ENCODE measurements around the gene TACSTD2.

DNA sequence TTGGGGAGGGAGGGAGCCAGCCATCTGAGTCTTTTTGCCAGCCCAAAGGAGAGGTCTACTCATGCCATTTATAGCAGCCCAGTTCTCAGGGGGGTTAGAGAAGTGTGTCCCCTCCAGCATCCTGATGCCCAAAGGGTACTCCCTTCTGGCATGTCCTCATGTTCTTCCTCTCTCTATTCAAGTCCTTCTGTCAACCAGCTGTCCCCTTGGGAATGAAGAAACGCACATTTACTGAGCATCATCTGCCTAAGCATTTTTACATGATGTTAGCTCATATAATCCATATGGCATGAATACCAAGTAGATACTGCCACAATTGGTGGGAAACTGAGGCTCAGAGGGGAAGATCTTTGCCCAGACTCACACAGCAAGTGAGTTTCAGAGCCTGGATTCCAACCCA is 14.8 kb upstream of the TACSTD2 start:
- no peak for TF ChIP-seq POLR2A (IDR thresholded peaks at IDR 0.05; ENCODE audit: low read depth, low read length)
- TF ChIP-seq MAZ (IDR thresholded peaks at IDR 0.05; ENCODE audit: borderline replicate concordance, low read depth, low read length) = no peak
- TF ChIP-seq, protein P1, sequence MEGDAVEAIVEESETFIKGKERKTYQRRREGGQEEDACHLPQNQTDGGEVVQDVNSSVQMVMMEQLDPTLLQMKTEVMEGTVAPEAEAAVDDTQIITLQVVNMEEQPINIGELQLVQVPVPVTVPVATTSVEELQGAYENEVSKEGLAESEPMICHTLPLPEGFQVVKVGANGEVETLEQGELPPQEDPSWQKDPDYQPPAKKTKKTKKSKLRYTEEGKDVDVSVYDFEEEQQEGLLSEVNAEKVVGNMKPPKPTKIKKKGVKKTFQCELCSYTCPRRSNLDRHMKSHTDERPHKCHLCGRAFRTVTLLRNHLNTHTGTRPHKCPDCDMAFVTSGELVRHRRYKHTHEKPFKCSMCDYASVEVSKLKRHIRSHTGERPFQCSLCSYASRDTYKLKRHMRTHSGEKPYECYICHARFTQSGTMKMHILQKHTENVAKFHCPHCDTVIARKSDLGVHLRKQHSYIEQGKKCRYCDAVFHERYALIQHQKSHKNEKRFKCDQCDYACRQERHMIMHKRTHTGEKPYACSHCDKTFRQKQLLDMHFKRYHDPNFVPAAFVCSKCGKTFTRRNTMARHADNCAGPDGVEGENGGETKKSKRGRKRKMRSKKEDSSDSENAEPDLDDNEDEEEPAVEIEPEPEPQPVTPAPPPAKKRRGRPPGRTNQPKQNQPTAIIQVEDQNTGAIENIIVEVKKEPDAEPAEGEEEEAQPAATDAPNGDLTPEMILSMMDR (conservative IDR thresholded peaks at IDR 0.05; ENCODE audit: low read depth, low read length) = no peak
- no peak for TF ChIP-seq RAD21 (IDR thresholded peaks at IDR 0.05; ENCODE audit: low read length)

All from IMR-90 (cell line).